Neural progenitor cell (in vitro differentiated cells): Measurements from ENCODE around the gene R3HDM1.

Experiments used
- CTCF ChIP-seq: fragments of 200-600 bp; sonication (generic); IDR thresholded peaks from 2 replicates; pipeline ENCODE4 v1.5.1; 2017; ENCODE audit warnings: antibody characterized with exemption, mild to moderate bottlenecking
- EZH2 ChIP-seq: fragments of 200-600 bp; sonication (generic); IDR thresholded peaks from 2 replicates; pipeline ENCODE4 v1.6.1; 2017; ENCODE audit warnings: antibody characterized with exemption, mild to moderate bottlenecking, moderate library complexity
- EZH2phosphoT487 ChIP-seq: fragments of 200-600 bp; sonication (generic); IDR thresholded peaks from 2 replicates; pipeline ENCODE4 v1.6.1; 2017; ENCODE audit warnings: antibody characterized with exemption

- TF ChIP-seq CTCF = no peak
- no peak for TF ChIP-seq EZH2phosphoT487
- no peak for TF ChIP-seq EZH2
Measured at GRCh38 chr2:135740206-135740605, 208.9 kb downstream of the R3HDM1 start.
